Urinary bladder (tissue), 4 donors: ENCODE data around the gene DOP1B. TPM values are rescaled to one million over a fixed set of nuclear protein-coding genes. Genes with fewer than 3 reads are reported as not detected.

ENCODE experiments used
- DNase-seq: peaks from one replicate; pipeline ENCODE4 v3.0.0-alpha.2; 2015; ENCODE audit errors: extremely low spot score
- H3K27ac ChIP-seq: one replicate; pipeline ENCODE4 v1.5.1; 2013; ENCODE audit warnings: low read depth, mild to moderate bottlenecking, moderate library complexity
- H3K36me3 ChIP-seq: one replicate; pipeline ENCODE4 v1.6.1; 2013; ENCODE audit warnings: mild to moderate bottlenecking, moderate library complexity; ENCODE audit not compliant: insufficient read depth
- H3K4me1 ChIP-seq: one replicate; pipeline ENCODE4 v1.6.1; 2013; ENCODE audit warnings: mild to moderate bottlenecking, moderate library complexity; ENCODE audit not compliant: insufficient read depth
- H3K4me3 ChIP-seq: one replicate; pipeline ENCODE4 v1.5.1; 2013; ENCODE audit warnings: low read depth, low read length
- WGBS: extraction: QIAGEN DNeasy Blood & Tissue Kit; methylation state at CpG from one replicate; pipeline ENCODE4 v1.1.7; 2013; 5-methylcytosine and 5-hydroxymethylcytosine counted together
- polyA plus RNA-seq: library from polyadenylated mRNA; stranded (reverse); fragments of 200-250 nt; gene quantifications from one replicate; pipeline ENCODE4 v1.2.3, GENCODE V29; 2013
- total RNA-seq: library from RNA; depleted of rRNA; stranded (reverse); fragments of >200 nt; gene quantifications from one replicate; pipeline ENCODE4 v1.2.3, GENCODE V29; 2014
- donor health status: healthy with polysubstance abuse.
- donor health status: healthy.

Gene DOP1B
- total and polyA plus RNA-seq, 2 donors: 5.4 to 8.8 TPM

- H3K36me3 ChIP-seq: no peaks in the 10 kb centered on the region
- H3K27ac ChIP-seq: no peak overlapping the region
- 60% methylated on average over 7 of the region's 7 CpGs for WGBS
- no peak for DNase-seq
- H3K4me1 ChIP-seq: no peaks in the 10 kb centered on the region
- H3K4me3 ChIP-seq: no peak overlapping the region
Measured at GRCh38 chr21:36149788-36150711, 6.6 kb upstream of the DOP1B start.

DNA sequence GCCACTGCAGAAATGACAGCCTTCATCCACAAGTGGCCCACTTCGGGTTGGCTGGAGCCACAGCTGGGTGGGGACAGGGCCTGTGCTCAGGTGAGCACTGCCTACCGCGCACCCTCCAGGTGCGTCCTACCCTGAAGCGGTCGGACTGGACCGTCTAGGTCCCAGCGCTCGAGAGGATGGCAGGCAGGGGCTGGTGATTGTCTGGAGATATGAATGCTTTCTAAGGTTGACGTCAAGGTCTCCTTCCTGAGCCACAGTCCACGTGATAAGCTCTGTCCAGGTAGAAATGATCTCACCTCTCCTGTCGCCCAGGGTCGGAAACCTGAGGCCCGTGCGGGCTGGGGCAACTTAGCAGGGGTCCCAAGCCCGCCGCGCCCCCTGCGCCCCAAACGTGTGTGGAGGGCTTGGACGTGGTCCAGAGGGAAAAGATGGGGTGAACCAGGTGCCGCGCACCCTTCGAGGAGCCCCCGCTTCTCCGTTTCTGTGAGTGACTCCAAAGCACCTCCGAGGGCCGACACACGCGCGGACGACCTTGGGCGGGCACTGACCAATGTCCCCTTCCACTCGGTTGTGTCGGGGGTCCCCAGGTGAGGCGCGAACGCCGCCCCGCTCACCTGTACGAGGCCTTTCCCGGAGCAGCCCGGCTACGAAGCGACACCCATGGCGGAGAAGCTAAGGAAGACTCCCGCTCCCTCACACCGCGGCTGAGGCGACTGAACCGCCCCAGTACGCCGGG lies 853 bp upstream of the DOP1B start:
- WGBS: 7% methylated on average over 53 of the region's 53 CpGs
- Histone ChIP-seq H3K4me3 (peak overlapping the region; percentile 41), H3K27ac (peak overlapping the region; percentile 57), H3K4me1 (no peaks in the 10 kb centered on the region), H3K36me3 (no peaks in the 10 kb centered on the region)
- no peak for DNase-seq

- WGBS: under 1% methylated on average over 43 of the region's 43 CpGs
- Histone ChIP-seq H3K36me3 (no peaks in the 10 kb centered on the region), H3K27ac (peak overlapping the region; percentile 80), H3K4me3 (peak overlapping the region; percentile 90), H3K4me1 (no peaks in the 10 kb centered on the region)
- DNase-seq: peak; percentile 98
Measured at GRCh38 chr21:36156339-36156814, 247 bp upstream of the DOP1B start.

DNA sequence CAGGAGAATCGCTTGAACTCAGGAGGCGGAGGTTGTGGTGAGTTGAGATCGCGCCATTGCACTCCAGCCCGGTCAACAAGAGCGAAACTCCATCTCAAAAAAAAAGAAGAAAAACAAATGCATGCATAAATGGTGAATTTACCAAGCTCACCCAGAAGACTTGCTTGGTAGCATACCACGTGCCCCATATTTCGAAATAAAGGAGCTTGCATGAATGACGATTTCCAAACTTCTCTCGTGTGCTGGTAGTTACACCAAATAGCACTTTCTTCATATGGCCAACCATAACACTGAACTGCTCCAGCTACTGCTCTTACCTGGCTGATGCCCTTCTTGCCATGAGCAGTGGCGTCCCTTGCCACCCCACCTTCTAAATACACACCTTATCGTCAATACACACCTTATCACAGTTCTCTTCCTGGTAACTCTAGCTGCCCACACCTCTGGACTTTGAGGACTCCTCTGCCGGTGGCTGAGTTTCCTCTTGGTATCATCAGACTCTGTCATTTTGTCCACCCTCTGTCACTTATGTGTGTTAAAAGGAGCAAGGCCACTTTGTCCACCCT lies 2.8 kb downstream of the DOP1B start:
- Histone ChIP-seq H3K4me1 (no peaks in the 10 kb centered on the region), H3K4me3 (no peak overlapping the region), H3K36me3 (no peaks in the 10 kb centered on the region), H3K27ac (no peak overlapping the region)
- DNase-seq: no peak
- 89% methylated on average over 13 of the region's 13 CpGs for WGBS

DNA sequence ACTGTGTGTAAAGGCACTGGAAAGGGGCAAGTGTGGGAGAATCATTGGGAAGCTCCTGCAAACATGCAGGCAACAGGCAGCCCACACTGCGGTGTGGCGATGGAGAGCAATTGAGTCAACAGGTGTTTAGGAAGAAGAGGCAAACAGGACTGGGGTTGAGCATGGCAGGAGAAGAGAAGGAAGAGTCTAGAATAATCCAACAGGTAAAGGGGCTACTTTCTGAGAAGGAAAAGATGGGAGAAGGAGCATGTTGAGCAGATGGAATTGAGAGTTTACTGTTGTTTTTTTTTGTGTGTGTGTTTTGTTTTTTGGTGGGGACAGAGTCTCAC lies 4.2 kb downstream of the DOP1B start:
- DNase-seq: no peak
- Histone ChIP-seq H3K27ac (no peak overlapping the region), H3K4me3 (no peak overlapping the region), H3K36me3 (no peaks in the 10 kb centered on the region), H3K4me1 (no peaks in the 10 kb centered on the region)
- WGBS: over 99% methylated on average over 2 of the region's 2 CpGs

DNA sequence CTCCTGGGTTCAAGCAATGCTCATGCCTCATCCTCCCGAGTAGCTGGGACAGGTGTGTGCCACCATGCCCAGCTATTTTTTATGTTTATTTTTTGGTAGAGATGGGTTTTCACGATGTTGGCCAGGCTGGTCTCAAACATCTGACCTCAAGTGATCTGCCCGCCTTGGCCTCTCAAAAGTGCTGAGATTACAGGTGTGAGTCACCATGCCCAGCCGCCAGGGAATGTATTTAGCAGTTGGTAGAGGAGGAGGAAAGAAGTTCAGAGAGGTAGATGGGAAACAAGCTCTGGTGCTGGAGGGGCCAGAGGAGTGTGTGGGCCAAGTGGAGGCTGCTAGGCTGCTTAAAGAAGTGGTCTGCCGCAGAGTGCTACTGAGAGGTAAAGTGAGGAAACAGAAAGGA lies 6.0 kb downstream of the DOP1B start:
- 94% methylated on average over 5 of the region's 5 CpGs for WGBS
- no peak overlapping the region for H3K27ac ChIP-seq
- DNase-seq: no peak
- no peak overlapping the region for H3K4me3 ChIP-seq
- no peaks in the 10 kb centered on the region for H3K36me3 ChIP-seq
- H3K4me1 ChIP-seq: no peaks in the 10 kb centered on the region

- H3K4me3 ChIP-seq: no peak overlapping the region
- WGBS: 60% methylated on average over 10 of the region's 10 CpGs
- H3K4me1 ChIP-seq: no peaks in the 10 kb centered on the region
- no peak for DNase-seq
- H3K36me3 ChIP-seq: no peaks in the 10 kb centered on the region
- H3K27ac ChIP-seq: no peak overlapping the region
Measured at GRCh38 chr21:36163750-36164741, 7.4 kb downstream of the DOP1B start.

- H3K4me1 ChIP-seq: no peaks in the 10 kb centered on the region
- 96% methylated on average over 11 of the region's 11 CpGs for WGBS
- no peak overlapping the region for H3K27ac ChIP-seq
- DNase-seq: no peak
- H3K4me3 ChIP-seq: no peak overlapping the region
- no peaks in the 10 kb centered on the region for H3K36me3 ChIP-seq
Measured at GRCh38 chr21:36165356-36165755, 8.7 kb downstream of the DOP1B start.

DNA sequence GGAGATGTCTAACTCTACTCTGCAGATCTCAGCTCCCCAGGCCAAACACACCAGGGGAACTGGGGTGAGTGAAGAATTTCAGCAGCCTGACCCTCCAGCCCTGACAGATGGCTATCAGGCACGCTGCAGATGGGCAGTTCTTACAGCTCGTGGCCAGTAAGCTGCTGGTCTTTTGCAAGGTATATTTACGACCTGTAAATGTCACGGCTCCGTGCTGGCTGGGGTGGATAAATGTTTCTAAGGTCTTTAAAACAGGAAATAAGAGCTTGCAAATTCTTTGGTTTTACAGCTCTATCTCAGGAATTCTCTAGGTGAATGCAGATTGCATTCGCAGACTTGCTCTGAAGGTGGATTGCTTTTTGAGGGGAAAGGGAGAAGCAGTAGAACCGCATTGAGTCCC lies 10.1 kb downstream of the DOP1B start:
- Histone ChIP-seq H3K36me3 (no peaks in the 10 kb centered on the region), H3K4me1 (no peaks in the 10 kb centered on the region), H3K4me3 (no peak overlapping the region), H3K27ac (no peak overlapping the region)
- WGBS: 68% methylated on average over 7 of the region's 7 CpGs
- DNase-seq: no peak

- no peak for DNase-seq
- no peaks in the 10 kb centered on the region for H3K36me3 ChIP-seq
- no peak overlapping the region for H3K27ac ChIP-seq
- no peaks in the 10 kb centered on the region for H3K4me1 ChIP-seq
- 92% methylated on average over 4 of the region's 4 CpGs for WGBS
- no peak overlapping the region for H3K4me3 ChIP-seq
Measured at GRCh38 chr21:36167541-36167940, 10.9 kb downstream of the DOP1B start.

DNA sequence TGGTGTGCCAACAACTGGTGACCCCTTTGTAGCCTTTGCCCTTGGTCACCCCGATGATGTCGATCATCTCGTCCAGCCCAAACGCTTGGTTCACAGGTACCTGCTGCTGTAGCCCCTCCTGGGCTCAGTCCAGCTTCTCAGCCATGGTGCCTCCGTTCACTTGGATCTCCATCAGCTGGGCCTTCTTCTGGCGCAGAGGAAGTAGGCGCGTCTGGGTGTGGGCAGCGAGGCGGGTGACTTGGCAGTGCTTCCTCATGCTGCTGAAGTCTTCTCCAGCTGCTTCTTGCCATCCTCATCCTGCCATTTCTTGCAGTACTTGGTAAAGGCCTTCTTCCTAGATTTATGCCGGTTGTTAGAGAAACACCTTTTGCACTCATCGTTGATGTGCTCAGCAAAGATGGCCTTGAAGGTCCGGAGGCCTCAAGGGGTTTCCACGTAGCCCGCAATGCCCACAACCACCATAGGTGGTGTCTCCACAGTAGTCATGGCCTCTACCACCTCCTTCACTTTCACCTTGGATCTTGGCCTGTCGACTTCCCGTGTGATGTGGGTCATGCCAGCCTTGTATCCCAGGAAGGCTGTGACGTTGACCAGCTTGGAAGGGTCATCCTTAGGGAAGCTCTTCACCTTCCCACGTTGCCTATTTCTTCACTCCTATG lies 13.0 kb downstream of the DOP1B start:
- no peak for DNase-seq
- no peaks in the 10 kb centered on the region for H3K4me1 ChIP-seq
- WGBS: 93% methylated on average over 19 of the region's 19 CpGs
- H3K36me3 ChIP-seq: no peaks in the 10 kb centered on the region
- no peak overlapping the region for H3K4me3 ChIP-seq
- no peak overlapping the region for H3K27ac ChIP-seq

- 95% methylated on average over 6 of the region's 6 CpGs for WGBS
- no peaks in the 10 kb centered on the region for H3K36me3 ChIP-seq
- H3K4me3 ChIP-seq: no peak overlapping the region
- no peak for DNase-seq
- no peak overlapping the region for H3K27ac ChIP-seq
- H3K4me1 ChIP-seq: no peaks in the 10 kb centered on the region
Measured at GRCh38 chr21:36170823-36171222, 14.2 kb downstream of the DOP1B start.
